ENCODE data around the gene CDC16.

Gene CDC16

DNA sequence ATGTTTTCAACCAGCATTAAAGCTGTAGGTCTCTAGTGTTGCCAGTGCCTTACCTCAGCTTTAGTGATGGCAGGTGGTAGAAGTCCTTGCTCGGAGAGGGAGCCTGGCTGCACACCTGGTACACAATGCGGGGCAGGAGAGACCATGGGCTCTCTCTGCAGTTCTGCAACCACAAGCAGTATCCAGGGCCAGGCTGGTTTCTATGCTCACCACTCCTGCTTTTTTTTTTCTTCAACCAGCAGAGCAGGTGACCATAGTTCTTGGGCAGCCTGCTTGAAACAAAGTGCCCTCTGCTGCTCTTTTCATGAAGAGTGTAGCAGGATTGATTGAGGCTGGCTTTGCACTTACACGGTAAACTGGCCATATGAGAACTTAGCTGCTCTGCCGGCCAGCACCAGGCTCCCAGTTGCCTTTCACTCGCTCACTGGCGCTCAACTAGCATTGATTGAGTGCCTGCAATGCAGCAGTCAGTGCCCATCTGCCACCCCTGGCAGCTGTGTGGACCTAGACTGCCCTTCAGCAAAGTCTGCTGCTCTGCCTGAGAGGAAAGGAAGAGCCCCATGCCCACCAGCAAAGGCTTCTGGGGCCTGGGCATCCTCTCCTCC lies 75.2 kb downstream of the CDC16 start:
- DNase-seq, result peak; percentile 46

DNA sequence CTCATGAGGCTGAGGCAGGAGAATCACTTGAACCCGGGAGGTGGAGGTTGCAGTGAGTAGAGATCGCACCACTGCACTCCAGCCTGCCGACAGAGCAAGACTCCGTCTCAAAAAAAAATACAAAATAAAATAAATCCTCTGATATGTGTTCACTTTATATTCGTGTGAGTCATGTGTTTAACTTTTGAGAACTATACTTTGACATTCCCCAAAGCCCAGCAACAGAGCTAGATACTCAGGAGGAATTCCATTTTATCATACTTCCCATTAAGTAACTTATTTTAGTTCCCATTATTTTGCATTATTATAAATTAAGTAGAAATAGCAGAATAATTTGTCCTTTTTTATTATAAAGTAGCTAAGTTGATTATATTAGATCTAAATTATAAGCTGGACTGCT lies 76.3 kb downstream of the CDC16 start:
- no peak for DNase-seq

DNA sequence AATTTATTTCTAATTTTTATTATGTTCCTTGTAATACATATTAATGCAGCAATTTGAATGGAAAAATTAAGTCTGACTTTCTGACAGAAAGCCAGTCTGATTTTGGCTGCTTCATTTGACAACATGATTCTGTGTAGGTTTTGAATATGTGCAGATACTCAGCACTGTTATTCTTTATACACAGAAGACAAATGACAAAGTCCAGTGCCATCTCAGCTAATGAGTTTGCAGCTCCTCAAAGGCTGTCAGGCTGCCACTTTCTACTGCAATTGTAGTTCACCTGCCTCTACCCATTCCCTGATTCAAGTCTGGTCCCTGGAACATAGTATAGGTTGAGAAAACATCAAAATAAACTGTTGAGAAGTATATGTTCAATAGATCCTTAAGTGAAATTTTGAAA lies 76.7 kb downstream of the CDC16 start:
- no peak for DNase-seq

- DNase-seq, result no peak
Measured at GRCh38 chr13:114311908-114312307, 77.2 kb downstream of the CDC16 start.

GRCh38 chr13:114313061-114313860 lies 78.6 kb downstream of the CDC16 start:
- peak; percentile 11 for DNase-seq

DNA sequence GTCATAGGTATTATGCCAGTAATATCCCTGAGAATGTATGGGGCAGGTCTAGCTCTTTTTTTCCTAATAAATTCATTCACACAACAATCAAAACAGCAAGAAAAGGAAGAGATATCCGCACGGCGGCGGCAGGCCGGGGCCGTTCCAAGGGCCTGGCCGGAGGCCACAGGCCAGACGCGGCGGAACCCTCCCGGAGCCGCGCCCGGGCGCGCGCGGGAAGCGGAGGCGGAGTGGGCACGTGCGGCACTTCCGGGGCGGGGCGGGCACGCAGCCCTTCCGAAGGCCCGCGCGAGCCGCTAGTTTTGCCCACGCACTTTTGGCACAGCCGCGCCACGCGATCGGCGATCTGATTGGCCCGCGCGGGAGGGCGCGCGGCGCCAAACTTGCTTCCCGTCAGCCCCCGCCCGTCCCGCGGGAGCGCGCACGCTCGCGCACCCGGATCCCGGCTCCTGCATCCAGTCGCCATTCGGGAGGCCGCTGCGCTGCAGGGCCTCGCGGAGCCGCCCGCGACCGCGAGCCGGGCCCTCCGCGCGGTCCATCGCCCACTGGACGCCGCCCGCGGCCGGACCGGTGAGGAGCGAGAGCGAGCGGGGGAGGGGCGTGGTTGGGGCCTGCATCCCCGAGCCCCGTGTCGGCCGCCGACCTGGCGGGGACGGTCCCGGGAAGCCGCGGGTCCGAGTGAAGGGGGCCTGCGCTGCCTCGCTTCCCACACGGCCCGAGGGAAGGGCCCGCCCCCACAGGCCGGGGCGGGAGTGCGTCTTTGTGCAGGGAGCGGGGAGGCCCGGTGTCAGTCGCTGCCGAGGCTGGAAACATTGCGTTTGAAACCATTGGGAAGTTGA lies 79.6 kb downstream of the CDC16 start, which contains the start of gene CHAMP1:
Gene CHAMP1, plus strand, starts transcription at position 430 of the 839 bp plus-strand sequence. CDS start 9,340 bp downstream, outside the sequence.
- DNase-seq, result peak; percentile 97

DNA sequence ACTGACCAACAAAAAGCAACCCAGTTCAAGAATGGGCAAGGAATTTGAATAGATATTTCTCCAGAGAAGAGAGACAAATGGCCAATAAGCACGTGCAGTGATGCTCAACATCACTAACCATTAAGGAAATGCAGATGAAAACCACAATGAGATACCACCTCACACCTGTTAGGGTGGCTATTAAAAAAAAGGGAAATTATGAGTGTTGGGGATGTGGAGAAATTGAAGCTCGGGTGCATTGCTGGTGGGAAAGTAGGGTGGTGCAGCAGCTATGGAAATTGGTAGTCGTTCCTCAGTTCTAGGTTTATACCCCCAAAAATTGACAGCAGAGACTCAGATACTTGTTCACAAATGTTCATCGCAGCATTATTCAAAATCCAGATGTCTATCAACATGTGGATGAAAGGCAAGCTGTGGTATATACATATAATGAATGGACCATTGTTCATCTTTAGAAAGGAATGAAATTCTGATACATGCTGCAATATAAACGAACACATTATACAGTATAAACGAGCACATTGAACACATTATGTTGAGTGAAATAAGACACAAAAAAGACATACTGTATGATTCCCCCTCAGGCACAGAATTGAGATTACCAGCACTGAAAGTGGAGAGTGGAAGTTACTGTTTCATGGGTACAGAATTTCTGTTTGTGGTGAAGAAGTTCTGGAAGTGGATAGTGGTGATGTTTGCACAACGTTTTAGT lies 80.5 kb downstream of the CDC16 start:
- peak; percentile 17 for DNase-seq

DNA sequence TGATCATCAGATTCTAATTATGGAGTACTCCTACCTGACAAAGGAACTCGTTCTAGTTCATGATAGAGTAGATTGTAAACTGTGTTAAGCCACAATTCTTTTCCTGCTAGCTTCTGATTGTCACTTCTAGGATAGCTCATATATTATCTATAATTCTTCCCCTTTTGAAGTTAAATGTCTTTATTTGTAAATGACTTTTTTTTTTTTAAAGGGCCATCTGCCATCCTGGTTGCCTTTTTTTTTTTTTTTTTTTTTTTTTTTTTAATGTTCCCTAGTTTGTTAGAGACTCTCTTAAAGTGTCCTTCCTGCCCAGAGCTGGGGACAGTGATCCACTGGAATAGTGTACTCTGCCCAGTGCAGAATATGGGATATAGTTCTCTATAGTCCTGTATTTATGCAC lies 83.9 kb downstream of the CDC16 start:
- no peak for DNase-seq

DNA sequence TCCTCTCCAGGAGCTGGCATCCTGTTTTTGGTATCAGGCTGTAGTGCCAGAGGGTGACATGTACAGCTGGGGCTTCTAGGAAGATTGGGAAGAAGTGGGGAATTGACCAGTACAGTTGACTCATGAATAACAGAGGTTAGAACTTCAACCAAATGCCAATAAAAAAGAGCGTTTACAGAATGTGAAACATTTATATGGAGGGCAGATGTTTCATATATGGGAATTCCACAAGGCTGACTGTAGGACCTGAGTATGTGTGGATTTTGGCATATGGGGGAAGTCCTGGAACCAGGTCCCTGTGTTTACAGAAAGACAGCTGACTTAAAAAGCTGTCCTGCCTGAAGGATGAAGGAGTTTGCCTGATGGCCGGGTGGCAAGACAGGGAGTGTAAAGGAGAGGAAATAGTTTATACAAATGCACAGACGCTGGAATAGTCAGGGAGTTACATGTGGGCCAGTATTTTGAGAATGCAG lies 84.8 kb downstream of the CDC16 start:
- DNase-seq, result no peak

DNA sequence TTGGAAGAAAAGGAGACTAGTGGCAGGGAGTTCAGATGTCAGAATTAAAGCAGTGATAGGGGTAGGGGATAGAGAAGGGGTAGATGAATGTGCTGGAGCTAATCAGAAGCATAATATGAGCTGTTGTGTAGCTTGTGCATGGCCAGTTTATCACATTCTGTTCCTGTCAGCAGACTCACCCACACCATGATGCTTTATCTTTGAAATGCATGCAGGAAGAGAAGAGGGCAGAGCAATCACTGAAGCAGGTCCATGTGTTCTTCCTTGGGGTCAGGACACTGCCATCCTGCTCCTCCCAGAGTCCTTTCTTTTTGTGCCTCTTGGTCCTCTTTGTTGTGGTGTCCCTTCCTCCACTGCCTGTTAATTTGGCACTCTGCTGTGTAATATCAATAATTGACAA lies 85.4 kb downstream of the CDC16 start:
- DNase-seq, result no peak

DNA sequence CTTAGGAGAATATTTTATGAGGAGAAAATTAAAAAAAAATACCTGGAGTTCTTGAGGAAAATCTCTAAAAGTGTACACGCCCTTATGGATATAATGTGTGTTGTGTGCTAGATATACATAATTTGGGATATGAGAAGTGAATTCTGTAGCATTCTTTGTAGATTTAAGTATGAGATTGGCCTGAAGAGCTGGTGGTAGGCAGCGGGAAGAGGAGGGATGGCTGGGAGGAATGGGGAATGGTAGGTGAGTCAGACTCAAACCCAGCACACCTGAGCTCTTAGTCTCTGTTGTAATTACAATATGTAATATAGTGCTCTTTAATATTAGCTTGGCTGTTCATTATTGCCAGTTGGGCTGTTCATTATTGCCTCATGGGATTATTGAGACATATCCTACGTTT lies 86.6 kb downstream of the CDC16 start:
- DNase-seq, result no peak

Data from NCI-H1092 treated with DMSO at 0.1 percent for 48 hours (cell line).